Measurements from ENCODE around the gene GGA1.

DNA sequence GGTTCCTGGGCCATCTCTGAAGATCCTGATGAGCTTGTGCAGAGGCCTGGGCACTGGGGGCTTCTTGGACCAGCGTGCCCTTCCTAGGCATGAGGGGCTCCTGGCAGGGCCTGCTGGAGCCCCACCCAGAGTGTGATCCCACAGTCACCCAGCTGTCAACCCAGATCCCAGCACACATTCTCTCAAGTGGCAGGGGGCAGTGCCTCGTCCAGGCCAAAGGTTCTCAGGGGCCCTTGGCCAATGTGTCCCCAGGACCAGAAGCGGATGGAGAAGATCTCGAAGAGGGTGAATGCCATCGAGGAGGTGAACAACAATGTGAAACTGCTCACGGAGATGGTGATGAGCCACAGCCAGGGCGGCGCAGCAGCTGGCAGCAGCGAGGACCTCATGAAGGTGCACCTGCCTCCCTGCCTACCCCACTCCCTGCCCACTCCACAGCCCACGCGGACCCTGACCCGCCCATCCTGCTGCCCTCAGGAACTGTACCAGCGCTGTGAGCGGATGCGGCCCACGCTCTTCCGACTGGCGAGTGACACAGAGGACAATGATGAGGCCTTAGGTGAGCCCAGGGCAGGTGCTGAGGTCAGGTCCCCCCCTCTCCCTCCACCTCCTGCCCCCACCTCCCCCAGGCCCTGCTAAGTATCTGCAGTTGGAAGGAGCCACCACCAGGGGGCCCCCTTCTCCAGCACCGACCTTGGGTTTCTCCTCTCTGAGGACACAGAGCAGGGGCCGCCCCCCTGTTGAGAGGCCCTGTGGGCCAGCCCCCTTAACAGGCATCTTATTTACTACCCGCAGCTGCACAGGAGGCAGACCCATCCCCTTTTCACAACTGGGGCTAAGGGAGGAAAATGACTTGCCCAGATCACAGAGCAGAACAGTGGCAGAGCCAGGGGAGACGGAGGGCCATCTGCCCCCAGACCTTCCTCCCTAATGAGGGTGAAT is 14.7 kb downstream of the GGA1 start:
- TF ChIP-seq, protein P1, sequence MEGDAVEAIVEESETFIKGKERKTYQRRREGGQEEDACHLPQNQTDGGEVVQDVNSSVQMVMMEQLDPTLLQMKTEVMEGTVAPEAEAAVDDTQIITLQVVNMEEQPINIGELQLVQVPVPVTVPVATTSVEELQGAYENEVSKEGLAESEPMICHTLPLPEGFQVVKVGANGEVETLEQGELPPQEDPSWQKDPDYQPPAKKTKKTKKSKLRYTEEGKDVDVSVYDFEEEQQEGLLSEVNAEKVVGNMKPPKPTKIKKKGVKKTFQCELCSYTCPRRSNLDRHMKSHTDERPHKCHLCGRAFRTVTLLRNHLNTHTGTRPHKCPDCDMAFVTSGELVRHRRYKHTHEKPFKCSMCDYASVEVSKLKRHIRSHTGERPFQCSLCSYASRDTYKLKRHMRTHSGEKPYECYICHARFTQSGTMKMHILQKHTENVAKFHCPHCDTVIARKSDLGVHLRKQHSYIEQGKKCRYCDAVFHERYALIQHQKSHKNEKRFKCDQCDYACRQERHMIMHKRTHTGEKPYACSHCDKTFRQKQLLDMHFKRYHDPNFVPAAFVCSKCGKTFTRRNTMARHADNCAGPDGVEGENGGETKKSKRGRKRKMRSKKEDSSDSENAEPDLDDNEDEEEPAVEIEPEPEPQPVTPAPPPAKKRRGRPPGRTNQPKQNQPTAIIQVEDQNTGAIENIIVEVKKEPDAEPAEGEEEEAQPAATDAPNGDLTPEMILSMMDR (conservative IDR thresholded peaks at IDR 0.05) = peak; percentile 99
- no peak for TF ChIP-seq EZH2 (IDR thresholded peaks at IDR 0.05; ENCODE audit: low read depth)

All from PC-9 (cell line).